Measurements from ENCODE around the gene DLG1.

The DLG1 gene

DNA sequence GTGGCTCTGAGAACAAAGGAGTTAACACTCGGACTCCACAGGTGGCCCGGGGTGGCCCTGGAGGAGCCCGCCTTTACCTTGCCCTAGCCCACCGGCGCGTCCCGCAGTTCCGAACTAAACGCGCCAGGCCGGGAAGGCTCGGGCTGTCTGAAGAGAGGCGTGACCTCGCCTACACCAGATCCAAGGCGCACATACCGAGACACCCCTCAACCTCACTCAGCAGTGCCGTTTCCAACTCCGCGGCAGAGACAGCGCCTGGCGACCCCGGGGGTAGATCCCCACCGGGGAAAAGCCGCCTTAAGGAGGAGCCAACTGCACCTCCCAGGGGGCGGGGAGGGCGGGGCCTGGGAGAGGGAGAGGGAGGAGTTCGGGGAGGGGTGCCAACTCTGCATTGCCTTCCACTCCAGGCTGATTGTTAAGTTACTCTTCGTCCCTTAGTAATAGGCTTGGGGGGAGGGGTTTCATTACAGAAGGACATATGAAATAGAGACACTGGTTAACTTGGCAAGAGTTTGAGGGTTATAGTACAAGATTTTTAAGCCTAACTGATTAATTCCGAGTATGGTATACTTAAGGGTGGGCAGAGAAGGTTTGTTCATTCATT is at the start of gene DLG1:
DLG1 (minus strand) TSS at position 272 of the 604 bp plus-strand sequence. CDS start 1,408 bp downstream, outside the sequence.
- DNase-seq (ENCODE audit: low read depth) = peak; percentile 96

DNA sequence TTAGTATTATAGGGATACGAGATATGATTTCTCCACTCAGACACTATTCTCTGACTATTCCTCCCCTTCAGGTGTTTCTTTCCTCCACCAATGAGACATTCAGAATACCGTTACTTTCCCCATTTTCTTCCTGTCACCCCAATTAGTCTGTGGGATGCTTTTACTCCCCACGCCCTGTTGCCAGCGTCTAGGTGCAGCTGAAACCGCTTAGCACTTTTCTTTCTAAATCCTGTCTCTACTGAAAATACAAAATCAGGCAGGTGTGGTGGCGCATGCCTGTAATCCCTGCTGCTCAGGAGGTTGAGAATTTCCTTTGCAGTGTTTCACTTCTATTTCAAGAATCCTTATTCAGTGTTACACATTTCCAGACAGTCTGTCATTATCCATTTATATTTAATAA is 49.6 kb upstream of the DLG1 start:
- DNase-seq (ENCODE audit: low read depth) = no peak

DNA sequence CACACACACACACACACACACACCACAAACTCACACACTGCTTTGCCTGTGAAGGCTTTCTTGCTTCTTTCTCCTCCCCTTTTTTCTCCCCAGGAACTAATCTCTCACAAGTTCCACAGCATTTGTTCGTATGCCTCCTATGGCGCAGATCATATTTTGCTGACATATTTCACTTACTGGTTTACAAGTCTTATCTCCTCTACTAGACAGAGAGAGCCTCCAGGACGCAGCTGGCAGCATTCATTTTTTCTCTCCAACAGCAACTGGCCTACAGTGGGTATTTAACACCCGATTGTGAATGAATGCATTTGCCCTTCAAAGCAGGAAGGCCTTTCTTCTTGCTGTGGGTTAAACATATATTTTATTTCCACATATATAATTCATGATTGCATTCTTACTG is 47.0 kb upstream of the DLG1 start:
- DNase-seq (ENCODE audit: low read depth) = no peak

GRCh38 chr3:197344582-197345318 is 46.3 kb upstream of the DLG1 start:
- no peak for DNase-seq (ENCODE audit: low read depth)

DNA sequence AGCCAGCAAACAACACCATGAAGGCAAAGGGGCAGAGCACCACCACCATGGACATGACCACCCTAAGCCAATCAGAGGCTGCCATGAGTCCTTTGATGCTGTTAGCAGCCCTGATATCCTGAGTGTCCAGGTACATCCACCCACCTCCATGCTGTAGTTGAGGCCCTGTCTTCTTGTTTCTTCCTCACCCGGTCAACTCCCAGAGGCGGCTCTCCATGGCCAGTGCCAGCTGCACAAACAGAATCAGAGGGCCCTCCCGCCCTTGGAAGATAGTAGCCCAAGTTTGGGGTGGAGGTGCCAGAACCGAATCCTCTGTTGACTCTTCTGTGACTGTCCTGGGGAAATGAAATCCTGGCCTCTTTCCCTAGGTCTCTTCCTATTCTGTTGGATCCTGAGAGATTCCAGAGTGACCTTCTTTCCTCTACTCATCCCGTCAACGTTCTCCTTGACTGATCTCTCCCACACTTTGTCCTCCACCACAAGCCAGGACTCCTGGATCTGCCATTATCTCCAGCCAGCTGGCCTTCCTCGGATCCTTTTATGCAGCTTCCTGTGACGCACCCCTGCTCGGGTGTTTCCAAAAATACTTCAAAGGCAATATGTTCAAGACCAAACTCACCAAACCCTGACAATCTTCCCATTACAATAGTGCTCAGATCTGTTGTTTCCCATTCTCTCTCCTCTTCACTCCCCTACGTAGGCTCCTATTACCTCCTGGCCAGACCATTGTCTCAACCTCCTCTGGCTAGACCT is 45.4 kb upstream of the DLG1 start:
- DNase-seq (ENCODE audit: low read depth) = peak; percentile 32

DNA sequence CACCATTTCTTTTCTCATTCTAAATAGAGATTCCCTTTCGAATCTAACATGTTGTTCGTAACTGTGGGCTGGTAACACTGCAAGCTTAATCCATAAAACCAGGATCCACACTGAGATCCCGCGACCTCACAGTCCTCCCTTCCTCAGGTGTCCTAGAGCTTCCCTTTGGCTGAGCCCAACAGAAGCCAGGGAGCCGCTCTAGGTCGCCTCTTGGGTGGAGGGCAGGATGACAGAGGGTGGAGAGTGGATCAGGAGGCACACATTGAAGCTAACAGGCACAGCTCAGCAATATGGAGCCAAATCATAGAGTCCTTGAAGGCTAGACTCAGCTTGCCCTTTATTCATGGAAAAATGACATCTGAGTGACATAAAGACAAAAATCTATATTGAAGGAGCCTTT is 44.7 kb upstream of the DLG1 start:
- DNase-seq (ENCODE audit: low read depth) = no peak

- no peak for DNase-seq (ENCODE audit: low read depth)
These were observed 42.1 kb upstream of the DLG1 start for GRCh38 chr3:197340521-197340871.

GRCh38 chr3:197339841-197340520 is 41.6 kb upstream of the DLG1 start:
- DNase-seq (ENCODE audit: low read depth) = peak; percentile 83

DNA sequence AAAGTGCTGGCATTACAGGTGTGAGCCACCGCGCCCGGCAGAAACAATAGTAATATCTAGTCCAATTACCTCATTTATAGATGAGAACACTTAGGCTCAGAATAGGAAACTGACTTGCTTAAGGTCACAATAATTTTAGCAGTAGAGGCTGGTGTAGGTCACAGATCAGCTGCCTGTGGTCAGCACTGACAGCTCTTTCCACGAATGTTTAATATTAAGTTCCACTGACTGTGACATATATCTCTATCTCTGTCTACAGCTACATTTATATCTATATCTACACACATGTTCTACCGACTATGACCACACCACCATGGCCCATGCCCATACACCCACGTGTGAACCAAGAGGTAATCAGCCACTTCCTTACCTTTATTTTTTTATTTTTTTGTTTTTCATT is 40.2 kb upstream of the DLG1 start:
- DNase-seq (ENCODE audit: low read depth) = no peak

GRCh38 chr3:197337656-197338055 is 39.2 kb upstream of the DLG1 start:
- no peak for DNase-seq (ENCODE audit: low read depth)

GRCh38 chr3:197337214-197337613 is 38.8 kb upstream of the DLG1 start:
- DNase-seq (ENCODE audit: low read depth) = no peak

GRCh38 chr3:197336348-197336747 is 37.9 kb upstream of the DLG1 start:
- DNase-seq (ENCODE audit: low read depth) = no peak

GRCh38 chr3:197335428-197336132 is 37.2 kb upstream of the DLG1 start:
- DNase-seq (ENCODE audit: low read depth) = no peak

- no peak for DNase-seq (ENCODE audit: low read depth)
These were observed 35.7 kb upstream of the DLG1 start for GRCh38 chr3:197333901-197334639.

DNA sequence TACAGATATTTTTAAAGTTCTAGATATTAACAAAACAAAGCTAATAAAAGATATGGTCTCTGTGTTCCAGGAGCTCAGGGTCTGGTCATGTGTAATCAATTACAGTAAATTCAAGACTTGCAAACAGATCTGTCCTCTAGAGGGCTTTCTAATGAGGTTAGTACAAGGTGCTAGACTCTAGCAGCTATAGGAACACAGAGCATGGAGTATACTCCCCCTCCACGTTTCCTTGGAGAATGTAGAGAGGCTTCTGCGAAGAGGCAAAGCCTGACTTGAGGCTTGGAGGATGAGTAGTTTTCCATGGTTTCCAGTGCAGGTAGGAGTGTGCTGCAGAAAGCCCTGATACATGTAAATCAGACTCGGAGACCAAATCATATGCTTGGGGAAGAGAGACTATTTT is 32.7 kb upstream of the DLG1 start:
- DNase-seq (ENCODE audit: low read depth) = peak; percentile 37

GRCh38 chr3:197329382-197329781 is 31.0 kb upstream of the DLG1 start:
- no peak for DNase-seq (ENCODE audit: low read depth)

DNA sequence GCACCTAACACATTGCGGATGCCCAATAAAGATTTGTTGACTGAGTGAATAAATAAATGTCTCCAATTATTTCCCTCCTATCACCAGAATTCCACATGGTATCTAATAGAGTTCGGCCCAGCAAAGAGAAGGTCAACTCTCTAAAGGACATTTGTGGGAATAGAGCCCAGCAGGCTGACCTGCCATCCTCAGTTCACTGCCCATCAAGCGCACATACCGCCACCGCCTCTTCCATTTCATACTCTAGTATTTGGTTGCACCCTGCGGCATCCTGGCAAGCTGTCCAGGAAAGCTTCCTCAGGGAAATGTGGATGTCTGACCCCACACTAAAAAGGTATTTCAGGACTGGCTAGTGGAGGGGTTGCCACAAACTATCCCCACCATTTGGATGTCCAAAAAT is 29.8 kb upstream of the DLG1 start:
- no peak for DNase-seq (ENCODE audit: low read depth)

DNA sequence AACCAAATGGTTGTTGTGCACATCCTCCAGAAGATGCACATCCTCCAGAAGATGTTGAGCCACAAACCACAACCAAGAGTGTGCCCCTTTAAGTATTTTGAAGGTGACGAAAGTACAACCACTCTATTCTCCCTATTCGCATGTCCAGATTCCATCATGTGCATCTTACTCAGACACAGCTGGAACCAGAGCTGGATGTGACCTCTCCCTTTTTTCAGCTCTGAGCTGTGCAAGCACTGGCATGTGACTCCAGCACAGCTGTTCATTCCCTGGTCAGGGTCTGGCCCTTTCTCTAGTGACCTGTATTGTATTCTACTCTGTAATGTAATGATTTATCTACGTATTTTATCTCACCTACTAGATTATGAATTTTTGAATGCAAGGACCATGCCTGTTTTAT is 29.3 kb upstream of the DLG1 start:
- peak; percentile 14 for DNase-seq (ENCODE audit: low read depth)

- DNase-seq (ENCODE audit: low read depth) = no peak
These were observed 27.4 kb upstream of the DLG1 start for GRCh38 chr3:197325773-197326172.

- DNase-seq (ENCODE audit: low read depth) = no peak
These were observed 23.7 kb upstream of the DLG1 start for GRCh38 chr3:197322149-197322548.

GRCh38 chr3:197320582-197320981 is 22.2 kb upstream of the DLG1 start:
- no peak for DNase-seq (ENCODE audit: low read depth)
